IMR-90 (cell line): Measurements from ENCODE around the gene SLC35B2. TPM values are rescaled to one million over a fixed set of nuclear protein-coding genes. Genes with fewer than 3 reads are reported as not detected.

ENCODE experiments used
- ATAC-seq: fragments of 200-7000 bp; cut with Tn5 transposase; 2 replicates; pipeline ENCODE4 v1.9.1; 2020; ENCODE audit warnings: low read depth, mild to moderate bottlenecking, moderate library complexity
- BruUV-seq: library from RNA; stranded (reverse); fragments of 400-500 nt; replicated peaks from 2 replicates; lab custom pipeline; 2021; lab: Mats Ljungman, UMichigan
- CTCF ChIA-PET: fragments of 300-600 bp; formaldehyde crosslinking; extraction: SDS; loops from one replicate; lab custom pipeline; 2021; ENCODE audit warnings: antibody characterized with exemption; lab: Yijun Ruan, JAX
- POLR2A ChIA-PET: fragments of 300-600 bp; sonication (Branson Sonifier 250); formaldehyde crosslinking; loops from one replicate; lab custom pipeline; 2022; ENCODE audit warnings: antibody characterized with exemption; ENCODE audit not compliant: unreplicated experiment; lab: Charles Lee
- DNase-seq: peaks from one replicate; pipeline ENCODE4 v3.0.0; 2013
- H2AFZ ChIP-seq: replicated peaks from 2 replicates; pipeline ENCODE3; 2013; ENCODE audit warnings: low read length, mild to moderate bottlenecking; ENCODE audit not compliant: poor library complexity
- H2AK5ac ChIP-seq: 2 replicates; pipeline ENCODE4 v1.6.1; 2013; ENCODE audit warnings: low read depth, low read length, inconsistent platforms
- H2AK9ac ChIP-seq: replicated peaks from 2 replicates; pipeline ENCODE3; 2013; ENCODE audit warnings: mild to moderate bottlenecking, low read depth, low read length, moderate library complexity; ENCODE audit not compliant: poor library complexity
- H2BK120ac ChIP-seq: 2 replicates; pipeline ENCODE4 v1.6.1; 2013; ENCODE audit warnings: low read depth, low read length, inconsistent platforms
- H2BK15ac ChIP-seq: 3 replicates; pipeline ENCODE4 v1.6.1; 2013; ENCODE audit warnings: low read depth, low read length, inconsistent platforms
- H2BK20ac ChIP-seq: 2 replicates; pipeline ENCODE4 v1.6.1; 2013; ENCODE audit warnings: low read depth, mild to moderate bottlenecking, inconsistent platforms, low read length, moderate library complexity
- H2BK5ac ChIP-seq: 2 replicates; pipeline ENCODE4 v1.6.1; 2013; ENCODE audit warnings: mild to moderate bottlenecking, low read depth, low read length, inconsistent platforms; ENCODE audit not compliant: poor library complexity, severe bottlenecking
- H3K14ac ChIP-seq: replicated peaks from 2 replicates; pipeline ENCODE4 v1.6.1; 2013; ENCODE audit warnings: low read depth, low read length, inconsistent platforms
- H3K18ac ChIP-seq: 2 replicates; pipeline ENCODE4 v1.6.1; 2013; ENCODE audit warnings: low read depth, low read length, control low read depth
- H3K23ac ChIP-seq: 2 replicates; pipeline ENCODE4 v1.6.1; 2013; ENCODE audit warnings: low read depth, low read length, inconsistent platforms
- H3K27ac ChIP-seq: 2 replicates; pipeline ENCODE4 v1.5.1; 2013; ENCODE audit warnings: mild to moderate bottlenecking, control low read depth, low read length; ENCODE audit not compliant: insufficient read depth
- H3K27me3 ChIP-seq: 2 replicates; pipeline ENCODE4 v1.6.1; 2013; ENCODE audit warnings: low read length; ENCODE audit not compliant: control insufficient read depth, insufficient read depth
- H3K36me3 ChIP-seq: 2 replicates; pipeline ENCODE4 v1.6.1; 2013; ENCODE audit warnings: low read length, mixed read lengths; ENCODE audit not compliant: control insufficient read depth, insufficient read depth
- H3K4ac ChIP-seq: 2 replicates; pipeline ENCODE4 v1.6.1; 2013; ENCODE audit warnings: low read depth, low read length, inconsistent platforms
- H3K4me1 ChIP-seq: 2 replicates; pipeline ENCODE4 v1.6.1; 2013; ENCODE audit warnings: low read length, mixed read lengths; ENCODE audit not compliant: control insufficient read depth, insufficient read depth
- H3K4me2 ChIP-seq: 2 replicates; pipeline ENCODE4 v1.6.1; 2013; ENCODE audit warnings: low read depth, mild to moderate bottlenecking, control low read depth, low read length, moderate library complexity
- H3K4me3 ChIP-seq: 2 replicates; pipeline ENCODE4 v1.5.1; 2013; ENCODE audit warnings: low read depth, mild to moderate bottlenecking, control low read depth, low read length, moderate library complexity; ENCODE audit not compliant: insufficient read depth
- H3K56ac ChIP-seq: 2 replicates; pipeline ENCODE4 v1.6.1; 2013; ENCODE audit warnings: low read length, inconsistent platforms; ENCODE audit not compliant: insufficient read depth; ENCODE audit errors: extremely low read depth
- H3K79me1 ChIP-seq, 2 experiments: 2 replicates each; pipeline ENCODE4 v1.6.1; 2013; ENCODE audit warnings: low read length in 2 of 2, inconsistent platforms in 1 of 2, low read depth in 1 of 2
- H3K9ac ChIP-seq: 2 replicates; pipeline ENCODE4 v1.6.1; 2013; ENCODE audit warnings: low read depth, low read length, control low read depth
- H3K9me1 ChIP-seq: 2 replicates; pipeline ENCODE4 v1.6.1; 2013; ENCODE audit warnings: low read length, inconsistent platforms; ENCODE audit not compliant: insufficient read depth
- H3K9me3 ChIP-seq: 2 replicates; pipeline ENCODE4 v1.6.1; 2013; ENCODE audit warnings: low read length; ENCODE audit not compliant: control insufficient read depth, insufficient read depth
- H4K20me1 ChIP-seq: 2 replicates; pipeline ENCODE4 v1.6.1; 2013; ENCODE audit warnings: low read length, inconsistent platforms; ENCODE audit not compliant: insufficient read depth
- H4K5ac ChIP-seq: 2 replicates; pipeline ENCODE4 v1.6.1; 2013; ENCODE audit warnings: mild to moderate bottlenecking, low read depth, low read length, control low read depth
- H4K8ac ChIP-seq, 2 experiments: 2 replicates each; pipeline ENCODE4 v1.6.1; 2013; ENCODE audit warnings: low read depth in 2 of 2, low read length in 2 of 2, control low read depth in 1 of 2, inconsistent platforms in 1 of 2
- H4K91ac ChIP-seq: 2 replicates; pipeline ENCODE4 v1.6.1; 2013; ENCODE audit warnings: low read depth, low read length, inconsistent platforms; ENCODE audit not compliant: insufficient read depth
- BHLHE40 ChIP-seq: fragments of 150-350 bp; IDR thresholded peaks from 2 replicates; pipeline ENCODE4 v1.6.1; 2016; ENCODE audit warnings: mild to moderate bottlenecking, low read depth, low read length
- CEBPB ChIP-seq: IDR thresholded peaks from 2 replicates; pipeline ENCODE4 v1.6.1; 2012; ENCODE audit warnings: low read depth, low read length, improper control_type of control experiment
- CHD1 ChIP-seq: IDR thresholded peaks from 2 replicates; pipeline ENCODE4 v1.6.1; 2012; ENCODE audit warnings: low read depth, low read length, improper control_type of control experiment
- MAFK ChIP-seq: IDR thresholded peaks from 2 replicates; pipeline ENCODE4 v1.6.1; 2012; ENCODE audit warnings: low read depth, low read length, improper control_type of control experiment
- RAD21 ChIP-seq: IDR thresholded peaks from 2 replicates; pipeline ENCODE4 v1.6.1; 2012; ENCODE audit warnings: low read length, improper control_type of control experiment
- RCOR1 ChIP-seq: IDR thresholded peaks from 2 replicates; pipeline ENCODE4 v1.6.1; 2012; ENCODE audit warnings: mild to moderate bottlenecking, low read length, improper control_type of control experiment; ENCODE audit not compliant: insufficient replicate concordance
- RFX5 ChIP-seq: IDR thresholded peaks from 2 replicates; pipeline ENCODE4 v1.8.0; 2012; ENCODE audit warnings: low read depth, mild to moderate bottlenecking, low read length, moderate library complexity
- SMC3 ChIP-seq: fragments of 150-350 bp; IDR thresholded peaks from 2 replicates; pipeline ENCODE4 v1.6.1; 2016; ENCODE audit warnings: low read depth, mild to moderate bottlenecking, antibody characterized with exemption, low read length, moderate library complexity
- WGBS, 2 experiments: methylation state at CpG; one replicate each; pipeline versions ENCODE4 v1.1.5 to v1.1.7; 2013; ENCODE audit warnings: missing lambda C conversion rate in 2 of 2; ENCODE audit not compliant: insufficient read length in 1 of 2; ENCODE audit errors: extremely low coverage in 2 of 2; 5-methylcytosine and 5-hydroxymethylcytosine counted together
- dilution Hi-C: fragments of 300-500 bp; cut with HindIII; formaldehyde crosslinking; loops from one replicate; pipeline ENCODE4 v1.14.3; 2018; ENCODE audit warnings: low sequenced_read_pairs; ENCODE audit not compliant: unreplicated experiment
- in situ Hi-C: fragments of 300-500 bp; cut with MboI; formaldehyde crosslinking; loops from 3 replicates; pipeline ENCODE4 v1.14.3; 2019; ENCODE audit warnings: low sequenced_read_pairs, inconsistent platforms, mixed read lengths
- intact Hi-C: fragments of 100-400 bp; cut with micrococcal nuclease; formaldehyde crosslinking; loops from 2 replicates; pipeline ENCODE4 v1.10.0; 2022
- polyA plus RNA-seq, 3 experiments: library from polyadenylated mRNA; depleted of rRNA; stranded (reverse); fragments of >200 nt; gene quantifications; 2 replicates each; pipeline ENCODE4 v1.2.3, GENCODE V29; 2012; ENCODE audit warnings: low replicate concordance in 1 of 3
- total RNA-seq: library from RNA; depleted of rRNA; stranded (reverse); fragments of >200 nt; gene quantifications from 2 replicates; pipeline ENCODE4 v1.2.3, GENCODE V29; 2012
- TF ChIP-seq, protein P1 (sequence below): fragments of 150-350 bp; IDR thresholded peaks from 2 replicates; pipeline ENCODE4 v1.6.1; 2016; ENCODE audit warnings: low read depth, mild to moderate bottlenecking, low read length, moderate library complexity, borderline replicate concordance
- TF ChIP-seq, protein P2 (sequence below): fragments of 150-350 bp; IDR thresholded peaks from 2 replicates; pipeline ENCODE4 v1.6.1; 2017; ENCODE audit warnings: mild to moderate bottlenecking, antibody characterized with exemption, low read length, low read depth

SLC35B2 gene
- total and polyA plus RNA-seq, 2 of the 4 experiments (the other 2 are of a cell fraction) = 51.4 to 89.9 TPM

DNA sequence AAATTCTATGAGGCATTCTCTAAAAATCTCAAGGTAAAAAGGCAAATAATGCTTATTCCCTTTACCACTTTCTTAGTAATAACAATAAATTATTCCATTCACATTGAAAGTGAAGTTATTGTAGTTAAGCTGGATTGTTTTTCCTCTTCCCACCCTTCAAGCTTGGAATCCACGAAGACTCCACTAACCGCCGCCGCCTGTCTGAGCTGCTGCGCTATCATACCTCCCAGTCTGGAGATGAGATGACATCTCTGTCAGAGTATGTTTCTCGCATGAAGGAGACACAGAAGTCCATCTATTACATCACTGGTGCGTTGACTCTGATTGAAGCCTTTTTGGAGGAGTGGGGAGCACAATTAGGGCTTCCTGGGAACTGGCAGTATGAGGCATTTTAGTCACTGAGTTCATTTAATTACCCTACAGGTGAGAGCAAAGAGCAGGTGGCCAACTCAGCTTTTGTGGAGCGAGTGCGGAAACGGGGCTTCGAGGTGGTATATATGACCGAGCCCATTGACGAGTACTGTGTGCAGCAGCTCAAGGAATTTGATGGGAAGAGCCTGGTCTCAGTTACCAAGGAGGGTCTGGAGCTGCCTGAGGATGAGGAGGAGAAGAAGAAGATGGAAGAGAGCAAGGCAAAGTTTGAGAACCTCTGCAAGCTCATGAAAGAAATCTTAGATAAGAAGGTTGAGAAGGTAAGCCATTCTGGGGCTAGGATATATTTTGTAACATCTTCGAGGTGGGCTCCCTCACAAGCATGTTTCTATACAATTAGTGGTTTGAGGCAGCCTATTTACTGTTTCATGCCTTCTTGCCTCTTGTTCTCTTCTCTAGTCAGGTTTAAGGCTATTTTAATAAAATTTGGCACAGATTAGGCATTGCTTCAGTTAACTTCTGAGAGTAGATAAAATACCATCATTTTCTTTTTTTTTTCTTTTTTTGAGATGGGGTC, 5.5 kb downstream of the SLC35B2 start:
- Histone ChIP-seq H3K27me3 (no peaks in the 10 kb centered on the region), H4K8ac (no peak overlapping the region), H3K9me1 (peaks cover 10% of the 10 kb centered on the region), H3K18ac (no peak overlapping the region), H3K56ac (no peak overlapping the region), H4K20me1 (peaks cover 98% of the 10 kb centered on the region), H2BK120ac (no peak overlapping the region), H2BK5ac (no peak overlapping the region), H4K91ac (no peak overlapping the region), H4K5ac (no peak overlapping the region), H2BK20ac (no peak overlapping the region), H2AFZ (no peak overlapping the region), H2AK9ac (no peak overlapping the region), H3K4me3 (no peak overlapping the region), H3K4me2 (no peak overlapping the region), H3K36me3 (peaks cover 58% of the 10 kb centered on the region), H3K79me1 (peaks cover 23 to 83% of the 10 kb centered on the region in 2 experiments), H2BK15ac (no peak overlapping the region), H3K4ac (no peak overlapping the region), H3K9me3 (no peaks in the 10 kb centered on the region), H3K14ac (no peak overlapping the region), H2AK5ac (no peak overlapping the region), H3K4me1 (peaks cover 6% of the 10 kb centered on the region), H3K23ac (no peak overlapping the region), H3K27ac (no peak overlapping the region), H3K9ac (no peak overlapping the region)
- DNase-seq (no peak), ATAC-seq (no peak)
- BruUV-seq = no TSS peak
- ChIA-PET CTCF (interaction anchor here (1.1 kb wide), 1 partner anchor 17 kb away, joined by 3 read pairs; no protein-coding TSS in a partner anchor), POLR2A (interaction anchor here (0.5 kb wide), 1 partner anchor 81 kb away, joined by 4 read pairs; no protein-coding TSS in a partner anchor)
- in situ Hi-C loops = no loop called here
- intact Hi-C loops = no loop called here
- WGBS, 2 experiments = 83% methylated on average over 2 of the region's 14 CpGs; no CpG with 5 or more reads in 1 of the 2 experiments
- TF ChIP-seq, protein P1, sequence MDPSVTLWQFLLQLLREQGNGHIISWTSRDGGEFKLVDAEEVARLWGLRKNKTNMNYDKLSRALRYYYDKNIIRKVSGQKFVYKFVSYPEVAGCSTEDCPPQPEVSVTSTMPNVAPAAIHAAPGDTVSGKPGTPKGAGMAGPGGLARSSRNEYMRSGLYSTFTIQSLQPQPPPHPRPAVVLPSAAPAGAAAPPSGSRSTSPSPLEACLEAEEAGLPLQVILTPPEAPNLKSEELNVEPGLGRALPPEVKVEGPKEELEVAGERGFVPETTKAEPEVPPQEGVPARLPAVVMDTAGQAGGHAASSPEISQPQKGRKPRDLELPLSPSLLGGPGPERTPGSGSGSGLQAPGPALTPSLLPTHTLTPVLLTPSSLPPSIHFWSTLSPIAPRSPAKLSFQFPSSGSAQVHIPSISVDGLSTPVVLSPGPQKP = no peak
- no peak for TF ChIP-seq RFX5
- no peak for TF ChIP-seq CHD1
- TF ChIP-seq, protein P2, sequence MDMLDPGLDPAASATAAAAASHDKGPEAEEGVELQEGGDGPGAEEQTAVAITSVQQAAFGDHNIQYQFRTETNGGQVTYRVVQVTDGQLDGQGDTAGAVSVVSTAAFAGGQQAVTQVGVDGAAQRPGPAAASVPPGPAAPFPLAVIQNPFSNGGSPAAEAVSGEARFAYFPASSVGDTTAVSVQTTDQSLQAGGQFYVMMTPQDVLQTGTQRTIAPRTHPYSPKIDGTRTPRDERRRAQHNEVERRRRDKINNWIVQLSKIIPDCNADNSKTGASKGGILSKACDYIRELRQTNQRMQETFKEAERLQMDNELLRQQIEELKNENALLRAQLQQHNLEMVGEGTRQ = no peak
- TF ChIP-seq RAD21 = no peak
- no peak for TF ChIP-seq RCOR1
- TF ChIP-seq MAFK = no peak
- TF ChIP-seq SMC3 = no peak
- TF ChIP-seq CEBPB = no peak
- no peak for TF ChIP-seq BHLHE40
- dilution Hi-C loops = no loop called here
